HUDEP-2 (cell line): ENCODE measurements around the gene CLDN6.
"Not testable (repeated sequence)": the region's sequence is repeated elsewhere in the genome, so short reads cannot be mapped to it uniquely, and the experiment has no call there.

Experiments used
- DNase-seq, 76 experiments: peaks; one replicate each; lab custom pipeline; 2025; ENCODE audit not compliant: unreplicated experiment in 76 of 76; lab: John Stamatoyannopoulos, UW

The CLDN6 gene

GRCh38 chr16:3052571-3053329 lies 34.8 kb upstream of the CLDN6 start:
- not testable (repeated sequence) for DNase-seq

- DNase-seq = no peak
Observed at GRCh38 chr16:3051494-3051893, 33.5 kb upstream of the CLDN6 start.

- no peak for DNase-seq
Observed at GRCh38 chr16:3051009-3051408, 33.0 kb upstream of the CLDN6 start.

- no peak for DNase-seq
Observed at GRCh38 chr16:3050487-3050886, 32.5 kb upstream of the CLDN6 start.

GRCh38 chr16:3049921-3050481 lies 32.0 kb upstream of the CLDN6 start:
- DNase-seq = no peak

DNA sequence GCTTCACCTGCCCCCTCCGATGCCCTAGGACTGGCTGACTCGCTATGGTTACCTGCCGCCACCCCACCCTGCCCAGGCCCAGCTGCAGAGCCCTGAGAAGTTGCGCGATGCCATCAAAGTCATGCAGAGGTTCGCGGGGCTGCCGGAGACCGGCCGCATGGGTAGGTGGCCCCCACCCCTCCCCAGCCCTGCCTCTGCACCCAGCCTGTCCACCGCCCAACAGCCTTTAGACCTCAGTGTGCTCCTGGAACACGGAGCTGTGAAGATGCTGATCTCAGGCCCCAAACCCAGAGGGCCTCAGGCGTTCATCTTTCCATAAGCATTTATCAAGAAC lies 29.4 kb upstream of the CLDN6 start:
- DNase-seq = no peak

GRCh38 chr16:3046641-3047386 lies 28.8 kb upstream of the CLDN6 start:
- no peak for DNase-seq

DNA sequence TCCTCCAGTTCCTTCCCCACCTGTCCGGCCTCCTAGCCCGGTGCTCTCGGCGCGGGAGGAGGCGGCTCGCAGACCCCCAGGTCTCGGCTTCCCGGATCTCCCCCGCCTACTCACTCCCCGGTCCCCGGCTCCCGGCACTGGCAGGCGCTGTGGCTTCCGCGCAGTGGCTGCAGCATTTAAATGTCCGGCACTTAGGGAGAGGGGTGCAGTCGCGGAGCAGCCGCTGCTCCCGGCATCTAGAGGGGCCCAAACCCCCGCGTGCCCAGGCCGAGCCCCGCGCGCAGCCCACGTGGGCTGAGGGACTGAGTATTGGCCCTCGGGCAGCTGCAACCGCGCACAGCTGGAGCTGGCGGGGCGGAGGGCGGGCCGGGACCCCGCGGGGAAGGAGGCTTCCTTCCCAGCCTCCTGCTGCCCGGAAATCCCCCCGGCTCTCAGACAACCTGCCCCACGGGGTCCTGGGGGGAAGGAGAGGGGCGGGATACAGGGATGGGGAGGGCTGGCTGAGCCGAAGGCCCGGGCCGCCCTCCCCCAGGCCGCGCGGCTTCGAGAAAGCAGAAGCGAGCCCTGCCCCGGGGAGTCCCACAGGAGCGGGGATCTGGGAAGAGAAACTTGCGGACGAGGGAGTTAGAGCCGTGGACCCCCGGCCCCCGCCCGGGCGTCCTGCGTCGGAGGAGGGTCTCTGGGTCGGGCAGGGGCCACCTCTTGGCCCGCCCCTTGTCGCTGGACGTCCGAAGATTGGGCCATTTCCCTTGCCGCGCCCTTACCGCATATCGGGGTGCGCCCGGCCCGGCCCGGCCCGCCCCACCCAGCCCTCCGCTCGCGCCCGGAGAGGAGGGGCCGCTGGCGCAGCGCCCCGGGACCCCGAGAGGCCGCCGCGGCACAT lies 28.0 kb upstream of the CLDN6 start, which contains the start of gene MMP25:
TSS of gene MMP25 (plus strand) at position 804 of the 883 bp plus-strand sequence. CDS start 357 bp downstream, outside the sequence.
- no peak for DNase-seq

GRCh38 chr16:3044708-3045107 lies 26.7 kb upstream of the CLDN6 start:
- DNase-seq = no peak

DNA sequence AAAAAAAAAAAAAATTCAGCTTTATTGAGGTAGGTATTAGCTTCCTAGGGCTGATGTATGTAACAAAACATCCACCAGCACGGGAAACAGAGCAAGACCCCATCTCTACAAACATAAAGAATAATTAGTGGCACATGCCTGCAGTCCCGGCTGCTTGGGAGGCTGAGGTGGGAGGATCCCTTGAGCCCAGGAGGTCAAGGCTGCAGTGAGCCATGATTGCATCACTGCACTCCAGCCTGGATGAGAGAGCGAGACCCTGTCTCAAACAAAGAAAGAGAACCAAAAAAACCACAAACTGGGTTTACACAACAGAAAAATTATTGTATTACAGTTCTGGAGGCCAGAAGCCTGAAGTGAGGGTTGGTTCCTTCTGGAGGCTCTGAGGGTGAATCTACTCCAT lies 24.4 kb upstream of the CLDN6 start:
- DNase-seq = no peak

DNA sequence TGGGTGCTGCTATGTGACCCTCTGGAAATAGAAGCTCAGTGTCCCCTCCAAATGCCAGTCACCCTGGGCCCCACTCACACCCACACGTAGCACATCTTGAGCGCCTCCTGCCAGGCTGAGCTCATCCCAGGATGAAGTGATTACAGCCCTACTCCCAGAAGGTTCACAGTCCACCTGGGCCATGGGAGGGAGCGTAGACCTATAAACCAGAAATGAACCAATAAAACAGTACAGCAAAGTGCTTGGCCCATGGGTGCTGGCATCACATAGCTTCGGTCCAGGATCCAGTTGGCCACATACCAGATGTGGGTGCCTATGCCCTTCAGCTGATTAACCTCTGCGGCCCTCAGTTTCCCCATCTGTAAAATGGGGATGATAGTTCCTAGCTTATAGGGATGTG lies 20.9 kb upstream of the CLDN6 start:
- no peak for DNase-seq

DNA sequence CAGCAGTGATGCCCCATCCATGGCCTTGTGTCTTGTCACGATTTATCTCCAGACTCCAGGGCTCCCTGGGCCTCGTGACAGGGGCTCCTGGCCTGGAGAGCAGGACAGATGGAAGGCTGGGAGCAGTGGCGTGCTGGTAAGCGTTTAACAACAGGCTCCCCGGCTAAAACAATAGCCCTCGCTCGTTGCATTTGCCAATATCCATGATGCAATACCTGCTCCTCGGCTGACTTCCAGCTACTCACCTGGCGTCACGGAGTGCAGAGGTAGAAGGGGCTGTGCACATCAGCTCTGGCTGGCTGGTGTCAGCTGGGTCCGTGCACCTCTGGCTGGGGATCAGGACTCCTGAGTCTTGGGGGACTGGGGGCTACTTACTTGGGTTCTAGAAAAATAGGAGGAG lies 20.3 kb upstream of the CLDN6 start:
- no peak for DNase-seq

DNA sequence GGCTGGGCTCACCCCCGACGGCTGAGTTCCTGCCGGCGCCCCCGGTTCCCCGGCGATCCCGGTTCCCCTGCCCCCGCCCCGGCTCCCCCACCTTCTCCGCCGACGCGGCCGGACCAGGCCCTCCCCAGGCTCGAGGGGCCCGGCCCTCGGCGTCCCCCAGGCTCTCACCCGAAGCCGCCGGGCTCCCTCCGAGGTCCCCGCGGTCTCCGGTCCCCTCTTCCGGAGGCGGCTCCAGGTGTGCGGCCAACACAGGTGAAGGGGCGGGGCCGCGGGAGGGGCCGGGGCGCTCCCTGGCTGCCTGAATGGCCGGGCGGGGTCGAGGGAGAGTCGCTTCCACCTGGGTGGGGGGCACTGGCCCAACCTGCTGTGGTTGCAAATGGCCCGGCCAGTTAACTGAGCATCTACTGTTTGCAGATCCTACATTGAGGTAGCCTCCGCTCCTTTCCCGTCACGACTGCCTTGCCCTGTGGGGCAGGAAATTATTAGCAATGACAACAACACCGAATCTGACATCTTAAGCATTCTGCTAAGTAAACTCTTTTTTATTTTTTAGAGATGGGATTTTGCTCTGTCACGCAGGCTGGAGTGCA lies 18.8 kb upstream of the CLDN6 start, which contains the start of gene BICDL2:
TSS of gene BICDL2 (minus strand) at position 219 of the 590 bp plus-strand sequence. CDS start 1,448 bp downstream, outside the sequence.
- DNase-seq = no peak

DNA sequence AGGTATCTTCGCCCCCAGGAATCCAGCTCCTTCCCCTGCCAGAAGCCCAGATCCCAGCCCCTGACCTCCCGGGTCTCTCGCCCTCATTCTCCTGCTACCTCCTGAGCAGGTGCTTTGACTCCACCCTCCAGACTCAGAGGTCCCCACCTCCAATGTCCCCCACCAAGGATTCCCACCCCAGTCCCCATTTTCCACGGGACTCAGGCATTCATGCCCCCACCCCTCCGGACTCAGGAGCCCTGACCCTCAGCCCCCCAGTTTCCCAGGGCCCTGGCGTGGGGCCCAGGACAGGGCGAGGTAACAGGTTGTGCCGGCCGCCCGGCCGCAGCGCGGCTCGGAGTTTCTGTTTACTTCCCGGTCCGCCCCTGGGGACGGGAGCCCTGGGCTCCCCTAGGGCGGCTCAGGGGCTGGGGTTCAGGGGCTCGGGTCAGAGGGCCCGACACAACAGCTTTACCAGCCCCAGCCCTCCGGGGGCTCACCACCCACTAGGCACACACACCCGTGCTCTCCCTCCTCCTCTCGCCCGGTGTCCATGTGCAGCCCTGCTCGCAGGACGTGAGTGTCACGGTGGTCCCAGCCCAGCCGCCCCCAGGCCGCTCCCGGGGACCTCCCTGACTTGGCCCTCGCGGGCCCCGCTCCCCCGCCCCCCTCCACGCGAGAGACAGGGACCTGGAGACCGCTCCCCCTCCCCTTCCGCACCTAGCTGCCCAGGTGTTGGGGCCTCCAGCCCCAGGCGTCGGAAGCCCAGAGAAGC lies 18.2 kb upstream of the CLDN6 start:
- DNase-seq = no peak

DNA sequence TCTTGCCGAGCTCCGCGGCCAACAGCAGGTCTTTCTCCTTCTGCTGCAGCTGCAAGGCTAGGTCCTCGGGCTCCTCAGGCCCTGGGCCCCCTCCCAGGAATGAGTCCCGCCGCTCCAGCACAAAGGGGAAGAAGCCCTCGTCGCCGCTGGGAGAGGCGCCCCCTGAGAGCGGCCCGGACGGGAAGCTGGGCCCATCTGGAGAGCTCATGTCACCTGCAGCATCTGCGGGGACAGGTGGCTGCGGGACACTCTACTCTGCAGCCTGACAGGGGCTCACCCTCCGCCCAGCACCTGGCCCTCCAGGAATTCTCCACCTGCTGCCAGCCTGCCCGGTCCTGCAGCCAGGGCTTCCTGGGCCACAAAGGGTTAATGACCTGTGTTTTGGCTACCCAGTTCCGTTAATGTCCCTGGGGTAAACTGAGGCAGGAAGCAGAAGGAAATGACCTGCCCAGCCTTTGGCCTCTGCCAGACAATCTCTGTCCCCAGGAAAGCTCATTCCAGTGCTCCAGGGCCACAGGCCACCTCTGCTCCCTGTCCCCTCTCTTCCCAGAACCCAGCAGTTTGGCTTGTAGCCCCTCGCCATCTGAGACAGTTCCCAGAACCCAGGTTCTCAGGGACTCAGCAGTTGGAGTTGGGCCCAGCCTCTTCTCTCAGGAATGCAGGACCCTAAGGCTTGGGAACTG lies 17.4 kb upstream of the CLDN6 start:
- no peak for DNase-seq

DNA sequence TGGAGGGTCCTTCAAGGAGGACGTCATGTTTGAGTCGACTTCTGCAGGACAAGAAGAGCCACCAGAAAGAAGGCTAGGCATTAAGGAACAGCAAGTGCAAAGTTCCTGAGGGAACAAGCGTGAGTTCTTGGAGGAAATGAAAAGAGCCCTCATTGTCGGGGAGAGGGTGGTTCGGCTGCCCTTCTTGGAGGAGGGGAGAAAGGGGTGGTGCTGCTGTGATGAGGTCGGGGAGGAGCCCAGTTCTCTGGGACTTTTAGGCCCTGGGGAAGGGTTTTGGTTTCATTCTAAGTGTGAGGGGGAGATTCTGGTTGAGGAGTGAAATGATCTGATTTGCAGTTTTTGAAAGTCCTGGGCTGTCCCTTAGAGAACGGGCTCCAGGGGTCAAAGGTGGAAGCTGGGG lies 14.6 kb upstream of the CLDN6 start:
- no peak for DNase-seq

DNA sequence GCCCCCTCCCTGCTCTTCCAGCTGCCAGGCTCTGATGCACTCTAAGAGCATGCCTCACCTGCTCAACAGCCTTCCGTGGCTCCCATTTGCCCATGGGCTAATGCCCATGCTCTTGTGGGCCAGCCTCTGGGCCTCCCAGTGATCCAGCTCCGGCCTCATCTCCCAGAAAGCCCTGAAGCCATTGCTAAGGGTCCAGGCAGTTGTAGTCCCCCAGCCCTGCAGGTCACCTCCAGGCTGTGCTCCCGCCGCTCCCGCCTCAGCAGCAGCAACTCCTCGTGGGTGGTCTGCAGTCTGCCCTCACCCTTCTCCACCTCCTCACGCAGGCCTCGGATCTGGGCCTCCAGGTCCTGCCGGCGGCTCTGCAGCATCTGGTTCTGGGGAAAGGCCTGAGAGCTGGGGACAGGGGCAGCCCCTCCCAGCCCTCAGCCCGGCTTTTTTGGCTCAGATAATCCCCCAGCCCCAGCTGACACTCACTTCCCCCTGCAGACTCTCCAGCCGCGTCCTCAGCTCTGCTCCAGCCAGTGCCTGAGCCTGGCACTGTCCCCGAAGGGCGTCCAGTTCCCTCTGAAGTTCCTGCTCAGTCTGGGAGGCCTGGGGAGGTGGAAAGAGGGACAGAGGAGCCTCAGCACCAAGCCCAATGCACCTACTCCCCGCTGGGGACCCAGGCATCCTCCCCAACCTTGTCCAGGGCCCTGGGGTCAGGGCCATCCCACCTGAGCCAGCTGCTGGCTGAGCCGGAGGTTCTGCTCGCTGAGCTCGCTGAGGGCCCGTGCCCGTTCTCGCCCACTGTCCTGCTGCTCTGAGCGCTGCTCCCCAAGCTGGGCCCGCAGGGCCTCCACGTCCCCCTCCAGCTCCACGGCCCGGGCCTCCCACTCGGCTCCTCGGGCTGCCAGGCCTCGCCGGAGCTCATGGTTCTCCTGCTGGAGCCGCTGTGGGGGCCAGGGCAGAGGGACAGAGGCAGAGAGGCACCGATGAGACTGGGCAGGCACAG lies 12.5 kb upstream of the CLDN6 start:
- no peak for DNase-seq
